A549 (cell line): ENCODE data around the gene CCT3.

ENCODE experiments used
- ESRRA ChIP-seq: fragments of 150-350 bp; IDR thresholded peaks from 2 replicates; pipeline ENCODE4 v1.6.1; 2014; ENCODE audit warnings: mild to moderate bottlenecking, low read length, borderline replicate concordance
- POLR2A ChIP-seq: IDR thresholded peaks from 2 replicates; pipeline ENCODE4 v1.6.1; 2012; ENCODE audit warnings: mild to moderate bottlenecking, low read length
- RNF2 ChIP-seq: fragments of 200-600 bp; sonication (generic); IDR thresholded peaks from 2 replicates; pipeline ENCODE4 v1.6.1; 2016; ENCODE audit warnings: low read depth, mild to moderate bottlenecking, antibody characterized with exemption, moderate library complexity, borderline replicate concordance
- TF ChIP-seq, protein P1 (sequence below): fragments of >200 bp; sonication (Bioruptor Twin); formaldehyde crosslinking; IDR thresholded peaks from 3 replicates; pipeline ENCODE4 v1.5.1; 2016

DNA sequence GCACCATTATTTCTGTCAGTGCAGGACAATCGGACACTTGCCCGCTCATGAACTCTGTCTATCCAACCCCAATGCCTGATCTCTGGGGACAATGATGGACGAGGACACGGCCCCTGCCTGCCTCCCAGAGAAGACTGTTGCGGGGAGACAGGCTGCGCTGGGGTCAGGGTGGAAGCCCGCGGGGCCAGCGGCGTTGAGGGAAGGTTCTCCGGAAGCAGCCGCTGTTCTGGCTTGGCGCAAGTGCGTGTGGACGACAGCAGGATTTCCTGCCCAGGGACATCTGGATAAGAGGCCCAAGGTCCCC, 49.7 kb upstream of the CCT3 start:
- no peak for TF ChIP-seq ESRRA
- no peak for TF ChIP-seq POLR2A
- no peak for TF ChIP-seq RNF2
- TF ChIP-seq, protein P1, sequence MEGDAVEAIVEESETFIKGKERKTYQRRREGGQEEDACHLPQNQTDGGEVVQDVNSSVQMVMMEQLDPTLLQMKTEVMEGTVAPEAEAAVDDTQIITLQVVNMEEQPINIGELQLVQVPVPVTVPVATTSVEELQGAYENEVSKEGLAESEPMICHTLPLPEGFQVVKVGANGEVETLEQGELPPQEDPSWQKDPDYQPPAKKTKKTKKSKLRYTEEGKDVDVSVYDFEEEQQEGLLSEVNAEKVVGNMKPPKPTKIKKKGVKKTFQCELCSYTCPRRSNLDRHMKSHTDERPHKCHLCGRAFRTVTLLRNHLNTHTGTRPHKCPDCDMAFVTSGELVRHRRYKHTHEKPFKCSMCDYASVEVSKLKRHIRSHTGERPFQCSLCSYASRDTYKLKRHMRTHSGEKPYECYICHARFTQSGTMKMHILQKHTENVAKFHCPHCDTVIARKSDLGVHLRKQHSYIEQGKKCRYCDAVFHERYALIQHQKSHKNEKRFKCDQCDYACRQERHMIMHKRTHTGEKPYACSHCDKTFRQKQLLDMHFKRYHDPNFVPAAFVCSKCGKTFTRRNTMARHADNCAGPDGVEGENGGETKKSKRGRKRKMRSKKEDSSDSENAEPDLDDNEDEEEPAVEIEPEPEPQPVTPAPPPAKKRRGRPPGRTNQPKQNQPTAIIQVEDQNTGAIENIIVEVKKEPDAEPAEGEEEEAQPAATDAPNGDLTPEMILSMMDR = no peak
